Epithelial cell of proximal tubule (primary cell): ENCODE data around the gene ME3. TPM values are rescaled to one million over a fixed set of nuclear protein-coding genes. Genes with fewer than 3 reads are reported as not detected.

Experiments used
- DNase-seq: peaks from one replicate; pipeline ENCODE4 v3.0.0-alpha.2; 2011; ENCODE audit warnings: low read depth
- H3K4me3 ChIP-seq: 2 replicates; pipeline ENCODE4 v1.5.1; 2011; ENCODE audit warnings: low read depth, mild to moderate bottlenecking, low read length
- CTCF ChIP-seq: conservative IDR thresholded peaks from 2 replicates; pipeline ENCODE4 v1.5.1; 2012; ENCODE audit warnings: low read depth, mild to moderate bottlenecking, low read length
- total RNA-seq: library from RNA; depleted of rRNA; stranded (reverse); fragments of >200 nt; gene quantifications from 2 replicates; pipeline ENCODE4 v1.2.3, GENCODE V29; 2015

The ME3 gene
- 25.0 and 35.2 TPM in 2 replicates for total RNA-seq

- no peak for TF ChIP-seq CTCF
- no peak for DNase-seq
- H3K4me3 ChIP-seq, result peak within 1 kb of the TSS; percentile 83
Observed at GRCh38 chr11:86672007-86672621, at the start of gene ME3. ME3 (minus strand) TSS chr11:86672616.

GRCh38 chr11:86722006-86722405, 49.6 kb upstream of the ME3 start:
- DNase-seq, result no peak
- no peak for TF ChIP-seq CTCF
- no peak overlapping the region for H3K4me3 ChIP-seq

GRCh38 chr11:86720546-86720945, 48.1 kb upstream of the ME3 start:
- no peak overlapping the region for H3K4me3 ChIP-seq
- TF ChIP-seq CTCF, result no peak
- DNase-seq, result no peak

- H3K4me3 ChIP-seq, result no peak overlapping the region
- peak; percentile 88 for DNase-seq
- TF ChIP-seq CTCF, result no peak
Observed at GRCh38 chr11:86719781-86720463, 47.5 kb upstream of the ME3 start.

- no peak for TF ChIP-seq CTCF
Observed at GRCh38 chr11:86718999-86719398, 46.6 kb upstream of the ME3 start.

GRCh38 chr11:86718521-86718920, 46.1 kb upstream of the ME3 start:
- no peak for TF ChIP-seq CTCF
- H3K4me3 ChIP-seq, result no peak overlapping the region
- DNase-seq, result no peak

More at GRCh38 chr11:86718999-86719398, 46.6 kb upstream of the ME3 start:
- DNase-seq, result no peak
- H3K4me3 ChIP-seq, result no peak overlapping the region
